Measurements from ENCODE around the gene ACACA. TPM values are rescaled to one million over a fixed set of nuclear protein-coding genes. Genes with fewer than 3 reads are reported as not detected.

Gene ACACA
- total and polyA plus RNA-seq, 9 of the 15 experiments (the other 6 are each of a cell fraction or from before 2014, with no cell fraction given): 35.9 to 135 (median 88.4) TPM

- H3K79me2 ChIP-seq (ENCODE audit: control insufficient read depth, insufficient read depth, low read length): no peaks in the 10 kb centered on the region
- ChIA-PET POLR2A (no interaction called here), CTCF (ENCODE audit: low intra/inter-chr PET ratio) (no interaction called here)
- DNase-seq (ENCODE audit: extremely low read depth in 1 of 4, low spot score in 3 of 4) (no peak), ATAC-seq (no peak), FAIRE-seq (no peak)
- WGBS (ENCODE audit: insufficient coverage, low coverage, missing lambda C conversion rate): 90% methylated on average over 2 of the region's 2 CpGs
- H3K36me3 ChIP-seq (ENCODE audit: control insufficient read depth, insufficient read depth, low read length): peaks cover 98% of the 10 kb centered on the region
- H3K27ac ChIP-seq (ENCODE audit: extremely low read depth, low read depth, low read length): no peak overlapping the region
- H2AFZ ChIP-seq (ENCODE audit: low read depth, low read length): no peak overlapping the region
- intact Hi-C loops (cut with micrococcal nuclease): no loop called here
- no TSS peak for BruUV-seq (replicated peaks)
- no peaks in the 10 kb centered on the region for H3K9me1 ChIP-seq (ENCODE audit: control insufficient read depth, insufficient read depth, low read length)
- no peaks in the 10 kb centered on the region for H4K20me1 ChIP-seq (replicated peaks; ENCODE audit: control insufficient read depth, insufficient read depth, low read length)
- TF ChIP-seq ARNT (IDR thresholded peaks at IDR 0.05) (no peak), FOSL1 (tag; conservative IDR thresholded peaks at IDR 0.05) (0 out of 2 replicates have a peak, but pooled peaks have one; percentile 22), LEF1 (IDR thresholded peaks at IDR 0.05) (no peak), ZC3H11A (IDR thresholded peaks at IDR 0.05; ENCODE audit: low read depth, low read length) (no peak), JUND (IDR thresholded peaks at IDR 0.05; ENCODE audit: borderline replicate concordance, low read depth, low read length) (peak; percentile 20; the same call in 1 of the 2 replicates), JUND (tag; IDR thresholded peaks at IDR 0.05; ENCODE audit: borderline replicate concordance, low read depth, low read length) (no peak)
- TF ChIP-seq, protein P1, sequence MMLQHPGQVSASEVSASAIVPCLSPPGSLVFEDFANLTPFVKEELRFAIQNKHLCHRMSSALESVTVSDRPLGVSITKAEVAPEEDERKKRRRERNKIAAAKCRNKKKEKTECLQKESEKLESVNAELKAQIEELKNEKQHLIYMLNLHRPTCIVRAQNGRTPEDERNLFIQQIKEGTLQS (IDR thresholded peaks at IDR 0.05): peak; percentile 36
- TF ChIP-seq, protein P1 (CRISPR knock-in tag; conservative IDR thresholded peaks at IDR 0.05): no peak
- H3K4me2 ChIP-seq (ENCODE audit: insufficient read depth, low read length): no peak overlapping the region
- no peaks in the 10 kb centered on the region for H3K9me3 ChIP-seq (replicated peaks; ENCODE audit: control insufficient read depth, insufficient read depth, low read depth, low read length)
- H3K27me3 ChIP-seq (ENCODE audit: control insufficient read depth in 2 of 2, insufficient read depth in 2 of 2, low read length in 2 of 2): no peaks in the 10 kb centered on the region
- H3K4me1 ChIP-seq (replicated peaks in 1 of 2; ENCODE audit: control insufficient read depth in 2 of 2, insufficient read depth in 2 of 2, low read length in 2 of 2): no peaks in the 10 kb centered on the region
- H3K9ac ChIP-seq (ENCODE audit: insufficient read depth in 1 of 2, low read depth in 2 of 2, low read length in 2 of 2): no peak overlapping the region
- in situ Hi-C loops (cut with MboI): no loop called here
- H3K4me3 ChIP-seq: no peak overlapping the region
Observed at GRCh38 chr17:37092071-37092470, 314.6 kb downstream of the ACACA start.

All from K562 (cell line).